ENCODE results near the gene SLC25A43. TPM values are rescaled to one million over a fixed set of nuclear protein-coding genes. Genes with fewer than 3 reads are reported as not detected.

SLC25A43 gene
- total and polyA plus RNA-seq, 2 of the 8 experiments (the other 6 are each of a cell fraction or from before 2014, with no cell fraction given), result 3.1 to 5.8 TPM

DNA sequence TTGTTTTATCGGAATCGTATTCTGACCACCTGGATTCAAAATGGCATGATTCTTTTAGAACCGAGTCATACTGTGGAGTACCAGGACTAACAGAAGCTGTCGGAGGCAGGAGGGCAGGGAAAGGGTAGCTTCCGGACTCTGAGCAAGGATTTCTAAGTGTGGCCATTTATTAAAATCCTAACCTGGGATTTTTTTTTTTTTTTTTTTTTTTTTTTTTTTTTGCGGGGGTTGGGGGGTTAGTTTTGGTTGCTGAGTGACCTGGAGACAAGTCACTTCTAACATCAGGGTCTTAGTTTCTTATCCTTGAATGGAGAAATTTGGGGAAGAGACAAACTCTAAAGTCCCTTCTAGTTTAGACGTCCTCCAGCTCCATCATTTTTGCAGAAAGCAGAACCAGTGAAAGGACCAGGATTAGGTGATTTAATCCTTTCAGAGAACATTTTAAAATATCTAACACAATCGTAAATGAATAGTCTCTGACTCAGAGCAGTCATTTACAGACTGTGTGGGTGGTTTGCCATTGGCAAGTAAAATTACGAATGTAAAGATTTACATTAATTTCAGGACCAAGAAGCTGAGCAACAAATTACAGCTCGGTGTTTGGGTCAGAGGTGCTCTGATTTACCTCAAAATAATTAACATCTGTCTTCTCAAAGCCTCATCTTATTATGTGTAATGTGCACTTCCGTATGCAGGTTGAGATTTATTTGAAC is 76.4 kb downstream of the SLC25A43 start:
- no peak for DNase-seq (ENCODE audit: low read depth in 1 of 2, low spot score in 2 of 2)

More for the DNA sequence above, 76.4 kb downstream of the SLC25A43 start:
- Histone ChIP-seq H3K79me1 (ENCODE audit: low read depth, low read length) (no peaks in the 10 kb centered on the region), H3K27me3 (replicated peaks in 1 of 4; ENCODE audit: control insufficient read depth in 3 of 4, extremely low read depth in 1 of 4, insufficient read depth in 3 of 4, low read length in 3 of 4) (no peaks in the 10 kb centered on the region), H3K36me3 (ENCODE audit: control insufficient read depth in 2 of 4, insufficient read depth in 4 of 4, low read length in 3 of 4) (peaks cover 0 to 9% (median 6%) of the 10 kb centered on the region in 4 experiments; a peak in 6 of 8 replicates), H3K9ac (replicated peaks in 1 of 4; ENCODE audit: extremely low read depth in 1 of 4, low read depth in 3 of 4, low read length in 3 of 4) (no peak overlapping the region), H3K27ac (ENCODE audit: low read depth, low read length) (no peak overlapping the region), H2BK20ac (ENCODE audit: low read length) (no peak overlapping the region), H4K8ac (ENCODE audit: extremely low read depth, insufficient read depth, low read length) (no peak overlapping the region), H2AK5ac (ENCODE audit: low read depth, low read length) (no peak overlapping the region), H2BK12ac (ENCODE audit: low read depth, low read length) (no peak overlapping the region), H4K20me1 (replicated peaks in 1 of 2; ENCODE audit: control insufficient read depth in 1 of 2, insufficient read depth in 2 of 2, low read length in 2 of 2) (no peaks in the 10 kb centered on the region), H2BK120ac (replicated peaks; ENCODE audit: low read depth, low read length) (no peak overlapping the region), H3K23me2 (ENCODE audit: low read depth, low read length) (no peaks in the 10 kb centered on the region), H4K91ac (replicated peaks; ENCODE audit: insufficient read length, low read length) (no peak overlapping the region), H4K5ac (ENCODE audit: insufficient read length, low read depth, low read length) (no peak overlapping the region), H3K4me3 (ENCODE audit: extremely low read depth in 1 of 4, insufficient read depth in 2 of 4, low read depth in 3 of 4, low read length in 4 of 4) (no peak overlapping the region), H2BK5ac (ENCODE audit: low read depth, low read length) (no peak overlapping the region), H3K23ac (ENCODE audit: insufficient read length) (no peak overlapping the region), H3K4me1 (replicated peaks in 1 of 4; ENCODE audit: control insufficient read depth in 3 of 4, insufficient read depth in 4 of 4, low read length in 3 of 4) (no peaks in the 10 kb centered on the region), H3K18ac (ENCODE audit: extremely low read depth, low read length) (no peak overlapping the region), H3K4me2 (ENCODE audit: insufficient read depth in 1 of 2, low read depth in 2 of 2, low read length in 2 of 2) (no peak overlapping the region), H3K4ac (replicated peaks; ENCODE audit: insufficient read length, low read depth, low read length) (no peak overlapping the region), H2BK15ac (ENCODE audit: low read length) (no peak overlapping the region), H3K14ac (ENCODE audit: insufficient read length) (no peak overlapping the region), H3K56ac (replicated peaks; ENCODE audit: insufficient read length, low read depth, low read length) (no peak overlapping the region), H2AFZ (ENCODE audit: low read length) (no peak overlapping the region), H3K9me3 (ENCODE audit: insufficient read depth in 2 of 2, low read depth in 1 of 2, low read length in 1 of 2) (no peaks in the 10 kb centered on the region), H3K79me2 (ENCODE audit: control insufficient read depth in 1 of 2, insufficient read depth in 2 of 2, low read length in 2 of 2) (no peaks in the 10 kb centered on the region)
- no peak for TF ChIP-seq POLR2AphosphoS5 (IDR thresholded peaks at IDR 0.05; ENCODE audit: low read depth, low read length)
- TF ChIP-seq, protein P1, sequence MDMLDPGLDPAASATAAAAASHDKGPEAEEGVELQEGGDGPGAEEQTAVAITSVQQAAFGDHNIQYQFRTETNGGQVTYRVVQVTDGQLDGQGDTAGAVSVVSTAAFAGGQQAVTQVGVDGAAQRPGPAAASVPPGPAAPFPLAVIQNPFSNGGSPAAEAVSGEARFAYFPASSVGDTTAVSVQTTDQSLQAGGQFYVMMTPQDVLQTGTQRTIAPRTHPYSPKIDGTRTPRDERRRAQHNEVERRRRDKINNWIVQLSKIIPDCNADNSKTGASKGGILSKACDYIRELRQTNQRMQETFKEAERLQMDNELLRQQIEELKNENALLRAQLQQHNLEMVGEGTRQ (IDR thresholded peaks at IDR 0.05; ENCODE audit: low read length), result no peak
- no peak for TF ChIP-seq SAP30 (IDR thresholded peaks at IDR 0.05; ENCODE audit: insufficient read depth, insufficient replicate concordance, low read length)
- no peak for TF ChIP-seq CBX5 (IDR thresholded peaks at IDR 0.05; ENCODE audit: low read depth, low read length)
- TF ChIP-seq NRF1 (IDR thresholded peaks at IDR 0.05; ENCODE audit: low read depth, low read length), result no peak
- no peak for TF ChIP-seq KDM1A (IDR thresholded peaks at IDR 0.05; ENCODE audit: borderline replicate concordance, low read length)
- TF ChIP-seq RBBP5 (IDR thresholded peaks at IDR 0.05; ENCODE audit: borderline replicate concordance, low read depth, low read length), result no peak
- no peak for TF ChIP-seq SIN3A (conservative IDR thresholded peaks at IDR 0.05 in 1 of 2, IDR thresholded peaks at IDR 0.05 in 1 of 2; ENCODE audit: low read depth in 1 of 2, low read length in 2 of 2)
- TF ChIP-seq GTF2F1 (IDR thresholded peaks at IDR 0.05; ENCODE audit: borderline replicate concordance, low read depth, low read length), result no peak
- ChIA-PET POLR2A (ENCODE audit: partially characterized antibody) (interaction anchor here (0.6 kb wide), 1 partner anchor 98 kb away, joined by 3 read pairs; no protein-coding TSS in a partner anchor), CTCF (ENCODE audit: partially characterized antibody) (interaction anchor here (0.7 to 6.3 kb wide), 6 partner anchors 13 to 80 kb away, joined by 3 to 27 read pairs (median 4); no protein-coding TSS in a partner anchor)
- FAIRE-seq, result no peak
- WGBS, 2 experiments (ENCODE audit: extremely low coverage in 1 of 2, insufficient coverage in 1 of 2, insufficient read length in 1 of 2, insufficient replicate concordance in 2 of 2, low coverage in 1 of 2, low lambda C conversion rate in 2 of 2, missing lambda C conversion rate in 1 of 2), result 86% methylated on average over 8 of the region's 11 CpGs; no CpG with 5 or more reads in 1 of the 2 experiments
